Skeletal muscle tissue (tissue), 4 donors: ENCODE results near the gene PCSK7. TPM values are rescaled to one million over a fixed set of nuclear protein-coding genes. Genes with fewer than 3 reads are reported as not detected.
A peak's percentile ranks its signal among the peaks of the same experiment; 100 is the strongest.

ENCODE experiments used
- H3K27ac ChIP-seq: one replicate; pipeline ENCODE4 v1.7.0; 2013; ENCODE audit warnings: mild to moderate bottlenecking, low read depth, low read length, inconsistent platforms
- H3K27me3 ChIP-seq, 3 donors: one replicate each; pipeline ENCODE4 v1.7.0; 2013; ENCODE audit warnings: low read length in 3 of 3; ENCODE audit not compliant: control insufficient read depth in 3 of 3, insufficient read depth in 3 of 3
- H3K36me3 ChIP-seq, 3 donors: one replicate each; pipeline ENCODE4 v1.7.0; 2013; ENCODE audit warnings: low read length in 3 of 3; ENCODE audit not compliant: control insufficient read depth in 3 of 3, insufficient read depth in 3 of 3
- H3K4me1 ChIP-seq, 3 donors: one replicate each; pipeline ENCODE4 v1.7.0; 2013; ENCODE audit warnings: low read length in 3 of 3, mild to moderate bottlenecking in 3 of 3; ENCODE audit not compliant: control insufficient read depth in 3 of 3, insufficient read depth in 3 of 3
- H3K4me3 ChIP-seq, 3 donors: one replicate each; pipeline ENCODE4 v1.7.0; 2013; ENCODE audit warnings: low read length in 3 of 3
- H3K9ac ChIP-seq, 3 donors: one replicate each; pipeline ENCODE4 v1.7.0; 2013; ENCODE audit warnings: low read length in 3 of 3, mild to moderate bottlenecking in 3 of 3, moderate library complexity in 2 of 3, low read depth in 1 of 3
- H3K9me3 ChIP-seq, 3 donors: one replicate each; pipeline ENCODE4 v1.7.0; 2013; ENCODE audit warnings: low read length in 3 of 3; ENCODE audit not compliant: control insufficient read depth in 3 of 3
- total RNA-seq: library from RNA; depleted of rRNA; stranded (reverse); fragments of >200 nt; gene quantifications from one replicate; pipeline ENCODE4 v1.2.3, GENCODE V29; 2014
- donor health status: Osteomylitis.

The PCSK7 gene
- total RNA-seq, 1 donor from 2014 or later: 16.2 TPM

DNA sequence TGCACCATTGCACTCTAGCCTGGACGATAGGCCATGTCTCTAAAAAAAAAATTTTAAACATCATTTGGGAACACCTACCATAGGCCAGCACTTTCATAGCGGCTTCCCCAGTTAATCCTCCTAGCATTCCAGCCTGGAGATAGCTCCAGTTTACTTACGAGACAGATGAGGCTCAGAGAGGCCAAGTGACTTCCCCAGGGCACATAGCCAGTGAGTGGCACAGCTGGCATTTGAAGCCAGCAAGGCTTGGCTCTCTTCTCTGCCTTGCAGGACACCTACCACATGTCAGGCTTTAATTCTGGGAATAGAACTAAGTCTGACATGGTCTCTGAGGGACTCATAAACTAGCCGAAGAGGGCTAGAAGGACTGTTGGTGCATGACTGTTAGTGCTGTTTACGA, 37.6 kb downstream of the PCSK7 start:
- peaks cover 11 to 20% (median 12%) of the 10 kb centered on the region in 3 donors for H3K4me1 ChIP-seq
- peaks cover 43 to 56% (median 45%) of the 10 kb centered on the region in 3 donors for H3K36me3 ChIP-seq
- peaks cover 0 to 4% (median 0%) of the 10 kb centered on the region in 3 donors for H3K27me3 ChIP-seq
- no peak overlapping the region for H3K9ac ChIP-seq
- H3K4me3 ChIP-seq: no peak overlapping the region
- no peak overlapping the region for H3K27ac ChIP-seq
- H3K9me3 ChIP-seq: no peaks in the 10 kb centered on the region

DNA sequence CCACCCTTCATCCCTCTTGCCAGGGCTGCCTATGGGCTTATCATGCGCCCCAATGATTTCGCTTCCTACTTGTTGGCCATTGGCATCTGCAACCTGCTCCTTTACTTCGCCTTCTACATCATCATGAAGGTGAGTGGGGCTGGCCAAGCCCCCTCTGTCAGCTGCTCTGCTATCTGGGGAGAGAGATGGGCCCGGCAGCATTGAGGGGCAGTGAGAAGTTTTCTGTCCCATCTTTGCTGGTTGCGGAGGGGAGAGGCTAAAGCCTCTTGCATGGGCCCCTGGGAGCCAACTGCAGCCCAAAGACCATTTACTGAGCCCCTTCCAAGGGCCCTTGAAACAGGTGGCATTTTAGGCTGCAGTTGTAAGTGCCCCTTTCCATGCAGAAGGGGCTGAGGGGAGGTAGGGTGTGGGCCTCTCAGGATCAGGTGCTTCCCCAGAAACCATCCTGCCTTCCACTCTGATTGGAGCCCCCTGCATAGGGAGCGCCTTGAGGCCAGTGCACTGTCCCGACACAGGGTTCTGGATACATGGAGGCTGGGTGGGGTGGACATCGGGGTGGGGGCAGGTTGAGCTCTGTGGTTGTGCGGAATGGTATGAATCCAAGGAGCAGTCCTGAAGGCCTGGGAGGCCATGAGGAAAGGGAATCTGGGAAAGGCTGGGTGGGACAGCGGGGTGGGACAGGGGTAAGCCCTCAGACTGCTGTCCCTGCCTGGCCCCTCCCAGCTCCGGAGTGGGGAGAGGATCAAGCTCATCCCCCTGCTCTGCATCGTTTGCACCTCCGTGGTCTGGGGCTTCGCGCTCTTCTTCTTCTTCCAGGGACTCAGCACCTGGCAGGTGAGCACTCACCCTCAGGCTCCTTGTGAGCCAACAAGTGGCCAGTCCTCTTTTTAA, 38.5 kb downstream of the PCSK7 start:
- Histone ChIP-seq H3K9ac (no peak overlapping the region), H3K36me3 (peaks cover 52 to 63% (median 53%) of the 10 kb centered on the region in 3 donors), H3K4me1 (peaks cover 8 to 17% (median 9%) of the 10 kb centered on the region in 3 donors), H3K27ac (no peak overlapping the region), H3K27me3 (no peaks in the 10 kb centered on the region), H3K9me3 (no peaks in the 10 kb centered on the region), H3K4me3 (no peak overlapping the region)

DNA sequence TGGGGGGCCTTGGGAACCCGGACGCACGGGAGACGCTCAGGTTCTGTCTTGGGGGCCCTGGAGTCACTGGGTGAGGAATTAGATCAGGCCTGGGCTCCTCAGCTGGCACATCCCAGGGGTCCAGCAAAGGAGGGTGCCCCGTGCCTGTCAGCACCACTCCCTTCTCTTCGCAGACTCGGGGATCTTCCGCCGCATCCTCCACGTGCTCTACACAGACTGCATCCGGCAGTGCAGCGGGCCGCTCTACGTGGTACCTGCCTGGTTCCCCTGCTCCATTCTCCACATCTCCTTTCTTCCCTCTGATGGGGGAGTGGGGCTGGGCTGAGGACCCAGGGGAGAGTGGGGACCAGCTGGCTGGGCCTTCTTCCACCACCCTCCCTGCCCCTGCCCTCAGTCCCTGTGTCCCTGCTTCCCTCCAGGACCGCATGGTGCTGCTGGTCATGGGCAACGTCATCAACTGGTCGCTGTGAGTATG, 39.4 kb downstream of the PCSK7 start:
- H3K36me3 ChIP-seq: peaks cover 58 to 70% (median 62%) of the 10 kb centered on the region in 3 donors
- no peaks in the 10 kb centered on the region for H3K9me3 ChIP-seq
- peak overlapping the region in 1 of 3 donors; percentile 43 for H3K9ac ChIP-seq
- peaks cover 0 to 9% (median 4%) of the 10 kb centered on the region in 3 donors for H3K4me1 ChIP-seq
- no peak overlapping the region for H3K4me3 ChIP-seq
- no peaks in the 10 kb centered on the region for H3K27me3 ChIP-seq
- H3K27ac ChIP-seq: no peak overlapping the region

DNA sequence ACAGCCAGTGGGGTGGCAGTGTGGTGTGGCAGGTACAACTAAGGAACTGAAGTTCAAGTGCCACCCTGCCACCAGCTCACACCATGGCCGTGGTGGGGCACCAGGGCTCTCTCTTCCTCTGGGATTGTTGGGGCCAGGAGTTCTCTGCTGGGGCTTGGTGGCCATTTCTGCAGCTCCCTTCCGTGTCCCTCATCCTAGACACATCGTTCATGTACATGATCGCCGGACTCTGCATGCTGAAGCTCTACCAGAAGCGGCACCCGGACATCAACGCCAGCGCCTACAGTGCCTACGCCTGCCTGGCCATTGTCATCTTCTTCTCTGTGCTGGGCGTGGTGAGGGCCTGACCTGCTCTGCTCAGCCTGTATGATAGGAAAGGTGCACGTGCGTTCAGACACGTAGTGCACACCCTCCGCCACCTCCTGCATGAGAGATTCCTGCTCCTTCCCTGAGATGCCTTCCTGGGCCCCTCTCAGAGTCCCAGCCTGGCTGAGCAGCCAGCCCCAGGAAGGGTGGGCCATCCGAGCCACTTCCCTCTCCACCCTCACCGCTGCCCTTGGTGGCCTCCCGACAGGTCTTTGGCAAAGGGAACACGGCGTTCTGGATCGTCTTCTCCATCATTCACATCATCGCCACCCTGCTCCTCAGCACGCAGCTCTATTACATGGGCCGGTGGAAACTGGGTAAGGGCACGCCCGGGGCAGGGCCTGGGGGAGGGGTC, 40.0 kb downstream of the PCSK7 start:
- H3K27me3 ChIP-seq: no peaks in the 10 kb centered on the region
- H3K4me3 ChIP-seq: no peak overlapping the region
- no peak overlapping the region for H3K27ac ChIP-seq
- no peaks in the 10 kb centered on the region for H3K9me3 ChIP-seq
- no peak overlapping the region for H3K9ac ChIP-seq
- H3K36me3 ChIP-seq: peaks cover 61 to 74% (median 68%) of the 10 kb centered on the region in 3 donors
- H3K4me1 ChIP-seq: peaks cover 0 to 6% (median 4%) of the 10 kb centered on the region in 3 donors

DNA sequence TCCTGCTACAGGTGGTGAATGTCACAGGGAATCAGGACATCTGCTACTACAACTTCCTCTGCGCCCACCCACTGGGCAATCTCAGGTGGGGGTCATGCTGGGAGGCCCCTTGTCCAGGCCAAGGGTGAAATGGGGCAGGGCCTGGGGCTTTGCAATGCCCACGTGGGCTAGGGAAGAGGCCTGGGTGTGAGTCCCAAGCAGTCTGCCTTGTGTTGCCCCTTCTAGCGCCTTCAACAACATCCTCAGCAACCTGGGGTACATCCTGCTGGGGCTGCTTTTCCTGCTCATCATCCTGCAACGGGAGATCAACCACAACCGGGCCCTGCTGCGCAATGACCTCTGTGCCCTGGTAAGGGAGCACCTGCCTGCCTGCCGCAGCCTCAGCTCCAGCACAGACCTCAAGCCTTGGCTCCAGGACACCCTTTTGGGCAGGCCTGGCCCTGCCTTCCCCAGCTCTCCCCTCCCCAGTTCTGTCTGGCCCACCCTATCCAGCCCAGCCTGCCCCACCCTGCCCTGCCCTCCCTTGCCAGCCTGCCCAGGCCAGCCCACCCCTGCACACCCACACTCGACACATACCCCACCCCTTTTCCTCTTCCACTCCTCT, 41.8 kb downstream of the PCSK7 start:
- H3K27me3 ChIP-seq: no peaks in the 10 kb centered on the region
- no peak overlapping the region for H3K9ac ChIP-seq
- no peak overlapping the region for H3K27ac ChIP-seq
- no peak overlapping the region for H3K4me3 ChIP-seq
- H3K9me3 ChIP-seq: no peaks in the 10 kb centered on the region
- peaks cover 0 to 6% (median 4%) of the 10 kb centered on the region in 3 donors for H3K4me1 ChIP-seq
- H3K36me3 ChIP-seq: peaks cover 62 to 74% (median 73%) of the 10 kb centered on the region in 3 donors

DNA sequence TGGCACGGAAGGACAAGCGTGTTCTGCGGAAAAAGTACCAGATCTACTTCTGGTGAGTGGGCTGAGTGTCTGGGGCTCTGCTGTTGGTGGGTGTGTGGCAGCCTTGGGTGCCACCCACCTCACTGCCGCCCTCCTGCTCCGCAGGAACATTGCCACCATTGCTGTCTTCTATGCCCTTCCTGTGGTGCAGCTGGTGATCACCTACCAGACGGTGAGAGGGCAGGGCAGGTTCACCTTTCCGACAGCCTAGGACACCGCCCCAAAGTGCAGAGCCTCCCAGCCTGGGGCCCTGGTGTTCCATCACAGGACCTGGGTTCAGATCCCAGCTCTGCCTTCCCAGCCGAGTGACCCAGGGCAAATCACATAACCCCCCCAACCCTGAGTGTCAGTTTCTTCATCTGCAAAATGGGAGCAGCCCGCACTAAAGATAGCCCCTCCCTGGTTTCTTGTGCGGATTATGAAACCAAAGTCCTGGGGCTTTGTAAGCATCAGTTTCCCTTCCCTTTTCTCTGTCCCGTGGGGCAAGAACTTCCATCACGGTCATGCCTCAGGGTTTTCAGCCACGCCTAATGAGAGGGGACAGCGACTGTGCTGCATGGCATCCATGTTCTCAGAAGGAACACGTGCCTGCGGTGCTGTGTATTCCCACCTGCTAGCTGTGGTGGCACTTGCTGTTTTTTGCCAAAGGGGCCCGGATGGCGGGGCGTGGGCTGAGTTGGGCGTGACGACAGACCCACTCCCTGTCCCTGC, 42.5 kb downstream of the PCSK7 start:
- H3K9ac ChIP-seq: no peak overlapping the region
- no peaks in the 10 kb centered on the region for H3K27me3 ChIP-seq
- no peak overlapping the region for H3K4me3 ChIP-seq
- H3K36me3 ChIP-seq: peaks cover 63 to 74% (median 73%) of the 10 kb centered on the region in 3 donors
- H3K9me3 ChIP-seq: no peaks in the 10 kb centered on the region
- H3K27ac ChIP-seq: no peak overlapping the region
- H3K4me1 ChIP-seq: peaks cover 0 to 4% (median 4%) of the 10 kb centered on the region in 3 donors

DNA sequence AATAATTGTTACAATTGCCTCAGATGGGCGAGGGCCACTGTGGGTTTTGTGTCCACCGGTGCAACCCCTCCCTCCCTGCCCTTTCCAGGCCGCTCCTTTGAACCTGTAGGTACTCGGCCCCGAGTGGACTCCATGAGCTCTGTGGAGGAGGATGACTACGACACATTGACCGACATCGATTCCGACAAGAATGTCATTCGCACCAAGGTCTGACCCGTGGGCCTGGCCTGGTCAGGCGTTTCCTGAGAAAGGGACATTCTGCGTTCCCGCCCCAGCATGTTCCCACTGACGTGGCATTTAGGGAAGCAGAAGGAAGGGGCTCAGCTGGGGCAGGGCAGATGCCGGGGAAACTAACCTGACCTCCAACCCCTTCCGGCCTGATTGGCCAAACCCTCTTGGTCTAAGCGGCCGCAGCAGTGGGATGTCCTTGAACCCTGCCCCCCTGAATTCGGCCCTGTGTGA, 43.2 kb downstream of the PCSK7 start:
- Histone ChIP-seq H3K9me3 (no peaks in the 10 kb centered on the region), H3K4me3 (no peak overlapping the region), H3K27ac (no peak overlapping the region), H3K4me1 (peaks cover 0 to 2% (median 0%) of the 10 kb centered on the region in 3 donors), H3K36me3 (peaks cover 70 to 80% (median 79%) of the 10 kb centered on the region in 3 donors), H3K9ac (no peak overlapping the region), H3K27me3 (no peaks in the 10 kb centered on the region)

DNA sequence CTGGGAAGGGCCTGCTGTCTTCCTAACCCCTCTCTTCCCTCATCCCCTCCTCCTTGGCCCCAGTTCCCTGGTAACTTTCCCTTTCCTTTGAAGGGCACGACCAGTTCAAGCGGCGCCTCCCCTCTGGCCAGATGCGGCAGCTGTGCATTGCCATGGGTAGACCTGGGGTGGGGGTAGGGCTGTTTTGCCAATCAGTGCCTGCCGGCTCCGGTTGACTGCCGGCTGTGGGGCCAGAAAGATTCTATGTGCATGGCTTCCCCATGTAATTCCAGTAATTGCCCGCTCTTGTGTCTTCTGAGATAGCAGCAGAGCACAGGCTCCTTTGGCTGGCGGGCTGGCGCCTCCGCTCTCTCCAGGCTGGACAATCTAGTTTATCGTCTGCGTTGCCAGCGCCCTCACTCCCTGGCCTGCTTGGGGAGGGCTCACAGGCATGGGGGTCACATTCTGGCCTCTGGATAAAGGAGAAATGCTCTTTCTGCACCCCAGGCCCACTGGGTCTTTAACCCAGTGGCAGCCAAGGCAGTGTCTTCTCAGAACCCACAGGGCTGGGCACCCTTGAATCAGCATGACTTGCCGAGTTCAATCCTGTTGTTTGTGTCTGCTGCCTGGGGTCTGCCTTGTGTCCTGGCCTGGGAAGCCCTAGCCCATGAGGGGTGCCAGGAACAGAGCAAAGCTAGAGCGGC, 43.9 kb downstream of the PCSK7 start:
- Histone ChIP-seq H3K4me1 (peaks cover 0 to 2% (median 0%) of the 10 kb centered on the region in 3 donors), H3K9ac (no peak overlapping the region), H3K27me3 (no peaks in the 10 kb centered on the region), H3K4me3 (no peak overlapping the region), H3K27ac (no peak overlapping the region), H3K9me3 (no peaks in the 10 kb centered on the region), H3K36me3 (peaks cover 68 to 76% (median 74%) of the 10 kb centered on the region in 3 donors)

DNA sequence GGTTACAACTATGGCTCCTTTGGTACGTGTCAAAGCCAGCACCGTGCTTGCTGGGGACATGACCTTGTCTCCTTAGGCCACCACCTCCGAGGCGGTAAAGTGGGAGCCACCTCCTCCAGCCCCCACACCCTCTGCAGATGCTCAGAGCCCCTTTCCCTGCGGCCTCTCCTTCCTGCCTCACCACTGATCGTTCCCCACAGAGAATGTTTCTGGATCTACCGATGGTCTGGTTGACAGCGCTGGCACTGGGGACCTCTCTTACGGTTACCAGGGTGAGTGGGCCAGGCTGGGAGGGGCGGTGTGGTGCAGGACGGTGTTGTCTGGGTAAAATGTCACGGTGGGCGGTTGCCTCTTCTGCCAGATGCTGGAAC, 44.5 kb downstream of the PCSK7 start:
- Histone ChIP-seq H3K9me3 (no peaks in the 10 kb centered on the region), H3K36me3 (peaks cover 66 to 75% (median 74%) of the 10 kb centered on the region in 3 donors), H3K27me3 (no peaks in the 10 kb centered on the region), H3K27ac (no peak overlapping the region), H3K4me3 (no peak overlapping the region), H3K4me1 (peaks cover 0 to 2% (median 0%) of the 10 kb centered on the region in 3 donors), H3K9ac (no peak overlapping the region)
